Fibroblast of skin of back (primary cell): ENCODE results near the gene GPR78.
"Not testable (repeated sequence)": the region's sequence is repeated elsewhere in the genome, so short reads cannot be mapped to it uniquely, and the experiment has no call there.

Source experiments
- DNase-seq: peaks from one replicate; pipeline ENCODE4 v3.0.0-alpha.2; 2013

The GPR78 gene

GRCh38 chr4:8618421-8618820 is 38.2 kb downstream of the GPR78 start:
- no peak for DNase-seq

GRCh38 chr4:8618961-8619720 is 38.9 kb downstream of the GPR78 start:
- no peak for DNase-seq

GRCh38 chr4:8621135-8621534 is 40.9 kb downstream of the GPR78 start:
- DNase-seq = not testable (repeated sequence)

- DNase-seq = not testable (repeated sequence)
These were observed 44.5 kb downstream of the GPR78 start for GRCh38 chr4:8624601-8625272.

GRCh38 chr4:8630240-8630905 is 50.2 kb downstream of the GPR78 start:
- not testable (repeated sequence) for DNase-seq

GRCh38 chr4:8631896-8632295 is 51.7 kb downstream of the GPR78 start:
- not testable (repeated sequence) for DNase-seq

- not testable (repeated sequence) for DNase-seq
These were observed 54.6 kb downstream of the GPR78 start for GRCh38 chr4:8634773-8635172.

GRCh38 chr4:8635897-8636554 is 55.8 kb downstream of the GPR78 start:
- DNase-seq = not testable (repeated sequence)
